Panc1 (cell line): ENCODE data around the gene SEMA7A. TPM values are rescaled to one million over a fixed set of nuclear protein-coding genes. Genes with fewer than 3 reads are reported as not detected.

ENCODE experiments used
- ATAC-seq: fragments of 200-7000 bp; cut with Tn5 transposase; 2 replicates; pipeline ENCODE4 v1.9.1; 2020; ENCODE audit warnings: mild to moderate bottlenecking, moderate library complexity
- BruUV-seq: library from RNA; stranded (reverse); fragments of 400-500 nt; replicated peaks from 2 replicates; lab custom pipeline; 2021; lab: Mats Ljungman, UMichigan
- CTCF ChIA-PET: fragments of 300-600 bp; sonication (Branson Sonifier 250); formaldehyde crosslinking; loops from one replicate; lab custom pipeline; 2022; ENCODE audit warnings: antibody characterized with exemption; lab: Charles Lee
- POLR2A ChIA-PET: fragments of 300-600 bp; sonication (Branson Sonifier 250); formaldehyde crosslinking; loops from one replicate; lab custom pipeline; 2022; ENCODE audit warnings: antibody characterized with exemption; lab: Charles Lee
- DNase-seq: peaks from one replicate; pipeline ENCODE4 v3.0.0-alpha.2; 2010; ENCODE audit warnings: low read depth, low spot score
- H3K27ac ChIP-seq: 2 replicates; pipeline ENCODE4 v1.5.1; 2011; ENCODE audit warnings: mild to moderate bottlenecking, low read length, inconsistent platforms
- H3K27me3 ChIP-seq: fragments of 200-500 bp; sonication (Bioruptor generic); 2 replicates; pipeline ENCODE4 v1.6.0; 2014; ENCODE audit warnings: low read length, inconsistent platforms; ENCODE audit not compliant: control insufficient read depth, insufficient read depth
- H3K36me3 ChIP-seq: fragments of 200-500 bp; sonication (Bioruptor generic); 2 replicates; pipeline ENCODE4 v1.5.1; 2014; ENCODE audit warnings: inconsistent platforms, mild to moderate bottlenecking, low read length, moderate library complexity; ENCODE audit not compliant: control insufficient read depth, insufficient read depth
- H3K4me1 ChIP-seq: 2 replicates; pipeline ENCODE4 v1.5.1; 2011; ENCODE audit warnings: inconsistent platforms, mild to moderate bottlenecking, low read length, moderate library complexity; ENCODE audit not compliant: control insufficient read depth, insufficient read depth
- H3K4me3 ChIP-seq, 2 experiments: 2 replicates each; pipeline ENCODE4 v1.5.1; 2011 to 2012; ENCODE audit warnings: low read depth in 2 of 2, low read length in 2 of 2, mild to moderate bottlenecking in 2 of 2, inconsistent platforms in 1 of 2, moderate library complexity in 1 of 2
- H3K9me3 ChIP-seq: fragments of 200-500 bp; sonication (Bioruptor generic); 2 replicates; pipeline ENCODE4 v1.5.1; 2014; ENCODE audit warnings: low read depth, mild to moderate bottlenecking, inconsistent platforms, low read length, moderate library complexity; ENCODE audit not compliant: control insufficient read depth, insufficient read depth
- CTCF ChIP-seq: fragments of 450-650 bp; IDR thresholded peaks from 2 replicates; pipeline ENCODE4 v1.5.1; 2017; ENCODE audit warnings: mild to moderate bottlenecking
- POLR2AphosphoS5 ChIP-seq: IDR thresholded peaks from 2 replicates; pipeline ENCODE4 v1.6.1; 2012; ENCODE audit warnings: mild to moderate bottlenecking, low read depth, low read length, moderate library complexity
- REST ChIP-seq, 2 experiments: IDR thresholded peaks; 2 replicates each; pipeline ENCODE4 v1.6.1; 2011 to 2012; ENCODE audit warnings: low read depth in 2 of 2, control low read depth in 1 of 2, low read length in 1 of 2, mild to moderate bottlenecking in 1 of 2, moderate library complexity in 1 of 2; ENCODE audit not compliant: insufficient read depth in 1 of 2
- SIN3A ChIP-seq: IDR thresholded peaks from 2 replicates; pipeline ENCODE4 v1.6.1; 2012; ENCODE audit warnings: low read depth, mild to moderate bottlenecking, low read length, moderate library complexity, borderline replicate concordance; ENCODE audit not compliant: insufficient read depth
- TCF7L2 ChIP-seq: IDR thresholded peaks from 2 replicates; pipeline ENCODE4 v1.6.1; 2011; ENCODE audit warnings: mild to moderate bottlenecking, low read depth, low read length, inconsistent platforms
- in situ Hi-C: cut with HindIII; loops from 2 replicates; pipeline ENCODE4 v1.10.0; 2016; ENCODE audit warnings: low sequenced_read_pairs, low pct_unique_long_range_greater_than_20kb
- intact Hi-C: fragments of 100-400 bp; cut with micrococcal nuclease; formaldehyde crosslinking; loops from one replicate; pipeline ENCODE4 v1.10.0; 2022; ENCODE audit not compliant: unreplicated experiment
- total RNA-seq: library from RNA; stranded (reverse); gene quantifications from one replicate; pipeline ENCODE4 v1.2.1, GENCODE V29; 2021; ENCODE audit not compliant: unreplicated experiment

SEMA7A gene
- total RNA-seq, 1 experiment from 2014 or later = 11.2 TPM

GRCh38 chr15:74466570-74466969 is 32.8 kb upstream of the SEMA7A start:
- H3K27ac ChIP-seq = no peak overlapping the region
- TF ChIP-seq CTCF (no peak), POLR2AphosphoS5 (no peak), SIN3A (no peak), TCF7L2 (no peak), REST (IDR thresholded peaks at IDR 0.05; ENCODE audit: insufficient read depth in 1 of 2, low read depth in 2 of 2, low read length in 1 of 2) (no peak)
- DNase-seq (no peak), ATAC-seq (no peak)
- intact Hi-C loops = no loop called here
- no peaks in the 10 kb centered on the region for H3K27me3 ChIP-seq
- peaks cover 7% of the 10 kb centered on the region; the same call in 1 of the 2 replicates for H3K9me3 ChIP-seq
- in situ Hi-C loops = no loop called here
- H3K4me1 ChIP-seq = 0 out of 2 replicates have a peak, but pooled peaks cover 3% of the 10 kb centered on the region
- POLR2A ChIA-PET = no interaction called here
- CTCF ChIA-PET = no interaction called here
- no peaks in the 10 kb centered on the region for H3K36me3 ChIP-seq
- no TSS peak for BruUV-seq
- no peak overlapping the region for H3K4me3 ChIP-seq

GRCh38 chr15:74464897-74465296 is 31.1 kb upstream of the SEMA7A start:
- ChIA-PET POLR2A (no interaction called here), CTCF (no interaction called here)
- no TSS peak for BruUV-seq
- Histone ChIP-seq H3K36me3 (no peaks in the 10 kb centered on the region), H3K4me3 (no peak overlapping the region), H3K4me1 (0 out of 2 replicates have a peak, but pooled peaks cover 3% of the 10 kb centered on the region), H3K27me3 (no peaks in the 10 kb centered on the region), H3K27ac (no peak overlapping the region), H3K9me3 (peaks cover 7% of the 10 kb centered on the region; the same call in 1 of the 2 replicates)
- no peak for TF ChIP-seq SIN3A
- TF ChIP-seq TCF7L2 = no peak
- no peak for TF ChIP-seq CTCF
- TF ChIP-seq REST (IDR thresholded peaks at IDR 0.05; ENCODE audit: insufficient read depth in 1 of 2, low read depth in 2 of 2, low read length in 1 of 2) = no peak
- TF ChIP-seq POLR2AphosphoS5 = no peak
- in situ Hi-C loops = no loop called here
- intact Hi-C loops = no loop called here
- no peak for DNase-seq
- no peak for ATAC-seq
